HepG2 (cell line): Measurements from ENCODE around the gene PCDH10. TPM values are rescaled to one million over a fixed set of nuclear protein-coding genes. Genes with fewer than 3 reads are reported as not detected.

Source experiments
- ATAC-seq: fragments of 200-7000 bp; cut with Tn5 transposase; 3 replicates; pipeline ENCODE4 v1.9.1; 2020; ENCODE audit warnings: mild to moderate bottlenecking, moderate library complexity
- BruUV-seq: library from RNA; stranded (reverse); fragments of 400-500 nt; replicated peaks from 2 replicates; lab custom pipeline; 2021; lab: Mats Ljungman, UMichigan
- CTCF ChIA-PET: fragments of 300-600 bp; formaldehyde crosslinking; extraction: SDS; loops from one replicate; lab custom pipeline; 2021; ENCODE audit warnings: low total read pairs, inconsistent platforms, low intra/inter-chr PET ratio; lab: Yijun Ruan, JAX
- POLR2A ChIA-PET: fragments of 350-600 bp; sonication (Branson Sonifier 250); formaldehyde crosslinking; loops from one replicate; lab custom pipeline; 2020; ENCODE audit warnings: antibody characterized with exemption, inconsistent platforms; lab: Yijun Ruan, JAX
- DNase-seq: peaks from one replicate; pipeline ENCODE4 v3.0.0-alpha.2; 2015; ENCODE audit warnings: low spot score
- FAIRE-seq: peaks from 3 replicates; lab custom pipeline; 2011; peaks lifted over from hg19 to GRCh38; lab: Jason Lieb, UNC
- H2AFZ ChIP-seq: one replicate; pipeline ENCODE4 v1.6.1; 2011; ENCODE audit warnings: low read length, inconsistent platforms
- H3K27ac ChIP-seq: fragments of 300-600 bp; 3 replicates; pipeline ENCODE4 v1.8.0; 2011; ENCODE audit warnings: mixed run types, mild to moderate bottlenecking, mixed read lengths, low read length, inconsistent platforms; ENCODE audit not compliant: insufficient read depth; ENCODE audit errors: extremely low read length
- H3K27me3 ChIP-seq, 2 experiments: fragments of 200-600 bp in 1 of 2; 2 replicates in 1 of 2; 3 replicates in 1 of 2; pipeline versions ENCODE4 v1.6.0 to v1.8.0; 2011; ENCODE audit warnings: low read length in 2 of 2, mild to moderate bottlenecking in 2 of 2, moderate library complexity in 2 of 2, inconsistent platforms in 1 of 2; ENCODE audit not compliant: insufficient read depth in 2 of 2, control insufficient read depth in 1 of 2
- H3K36me3 ChIP-seq, 2 experiments: fragments of 200-600 bp in 1 of 2; replicated peaks in 1 of 2; 2 replicates in 1 of 2; 3 replicates in 1 of 2; pipeline versions ENCODE4 v1.5.1 to v1.8.0; 2011; ENCODE audit warnings: low read length in 2 of 2, inconsistent platforms in 1 of 2; ENCODE audit not compliant: insufficient read depth in 2 of 2, control insufficient read depth in 1 of 2
- H3K4me1 ChIP-seq: 2 replicates; pipeline ENCODE4 v1.5.1; 2012; ENCODE audit warnings: low read length, inconsistent platforms; ENCODE audit not compliant: insufficient read depth
- H3K4me2 ChIP-seq: 2 replicates; pipeline ENCODE4 v1.6.0; 2011; ENCODE audit warnings: low read depth, low read length, inconsistent platforms
- H3K4me3 ChIP-seq, 3 experiments: fragments of 200-600 bp in 1 of 3; sonication (generic), shearing (Covaris generic) in 1 of 3; replicated peaks in 1 of 3; 2 replicates each; pipeline ENCODE4 v1.5.1; 2011 to 2016; ENCODE audit warnings: low read length in 3 of 3, inconsistent platforms in 2 of 3, low read depth in 2 of 3, mild to moderate bottlenecking in 2 of 3, control low read depth in 1 of 3, mixed read lengths in 1 of 3; ENCODE audit not compliant: insufficient read depth in 1 of 3
- H3K79me2 ChIP-seq: one replicate; pipeline ENCODE4 v1.6.1; 2011; ENCODE audit warnings: low read length, inconsistent platforms; ENCODE audit not compliant: insufficient read depth
- H3K9ac ChIP-seq: 2 replicates; pipeline ENCODE4 v1.6.0; 2011; ENCODE audit warnings: mild to moderate bottlenecking, low read depth, low read length, inconsistent platforms; ENCODE audit not compliant: insufficient read depth
- H3K9me3 ChIP-seq: 2 replicates; pipeline ENCODE4 v1.5.1; 2012; ENCODE audit warnings: mild to moderate bottlenecking, low read length
- H4K20me1 ChIP-seq: 2 replicates; pipeline ENCODE4 v1.6.0; 2011; ENCODE audit warnings: inconsistent platforms, mild to moderate bottlenecking, low read length, moderate library complexity; ENCODE audit not compliant: insufficient read depth
- ADNP ChIP-seq: sonication (generic); formaldehyde crosslinking; IDR thresholded peaks from 2 replicates; pipeline ENCODE4 v1.4.0; 2020; ENCODE audit warnings: missing genetic modification reagents
- ARID3A ChIP-seq: IDR thresholded peaks from 2 replicates; pipeline ENCODE4 v1.6.1; 2012; ENCODE audit warnings: low read depth, low read length, improper control_type of control experiment
- FLYWCH1 ChIP-seq: sonication (generic); formaldehyde crosslinking; IDR thresholded peaks from 2 replicates; pipeline ENCODE4 v1.8.1; 2023; ENCODE audit warnings: mild to moderate bottlenecking, missing genetic modification reagents
- JARID2 ChIP-seq: sonication (generic); formaldehyde crosslinking; IDR thresholded peaks from 2 replicates; pipeline ENCODE4 v1.8.1; 2023; ENCODE audit warnings: missing genetic modification reagents, inconsistent platforms; ENCODE audit not compliant: insufficient replicate concordance
- KDM1A ChIP-seq: IDR thresholded peaks from 2 replicates; pipeline ENCODE4 v1.6.1; 2016; ENCODE audit warnings: missing compliant biosample characterization
- KDM5A ChIP-seq: fragments of 200-600 bp; sonication (generic); IDR thresholded peaks from 2 replicates; pipeline ENCODE4 v1.7.0; 2018; ENCODE audit warnings: antibody characterized with exemption, mild to moderate bottlenecking, low read length, borderline replicate concordance
- ONECUT2 ChIP-seq: sonication (generic); formaldehyde crosslinking; IDR thresholded peaks from 2 replicates; pipeline ENCODE4 v1.4.0; 2020; ENCODE audit warnings: missing genetic modification reagents
- PAX8 ChIP-seq: sonication (generic); formaldehyde crosslinking; IDR thresholded peaks from 2 replicates; pipeline ENCODE4 v1.8.0; 2022; ENCODE audit warnings: mild to moderate bottlenecking, missing genetic modification reagents, borderline replicate concordance
- POLR2G ChIP-seq: fragments of 200-400 bp; formaldehyde crosslinking; IDR thresholded peaks from 2 replicates; pipeline ENCODE4 v1.6.1; 2018; ENCODE audit warnings: mild to moderate bottlenecking, low read depth, low read length, moderate library complexity
- ZKSCAN5 ChIP-seq: sonication (generic); formaldehyde crosslinking; IDR thresholded peaks from 2 replicates; pipeline ENCODE4 v1.5.1; 2020; ENCODE audit warnings: mild to moderate bottlenecking, missing genetic modification reagents
- ZNF512B ChIP-seq: sonication (generic); formaldehyde crosslinking; IDR thresholded peaks from 2 replicates; pipeline ENCODE4 v1.5.1; 2020; ENCODE audit warnings: missing genetic modification reagents, mild to moderate bottlenecking, borderline replicate concordance
- ZNF576 ChIP-seq: sonication (generic); formaldehyde crosslinking; IDR thresholded peaks from 2 replicates; pipeline ENCODE4 v1.4.0; 2020; ENCODE audit warnings: mild to moderate bottlenecking, missing genetic modification reagents
- ZNF605 ChIP-seq: sonication (generic); formaldehyde crosslinking; IDR thresholded peaks from 2 replicates; pipeline ENCODE4 v1.8.0; 2022; ENCODE audit warnings: mild to moderate bottlenecking, missing genetic modification reagents
- ZNF839 ChIP-seq: sonication (generic); formaldehyde crosslinking; IDR thresholded peaks from 2 replicates; pipeline ENCODE4 v1.4.0; 2020; ENCODE audit warnings: missing genetic modification reagents, mild to moderate bottlenecking, borderline replicate concordance
- WGBS: methylation state at CpG from one replicate; pipeline ENCODE4 v1.1.6; 2017; ENCODE audit warnings: low lambda C conversion rate; 5-methylcytosine and 5-hydroxymethylcytosine counted together
- in situ Hi-C: cut with HindIII; loops from 2 replicates; pipeline ENCODE4 v1.10.0; 2017; ENCODE audit warnings: low pct_unique_long_range_greater_than_20kb; ENCODE audit not compliant: extremely low pct_ligation_motif_present
- intact Hi-C: fragments of 100-400 bp; cut with micrococcal nuclease; formaldehyde crosslinking; loops from one replicate; pipeline ENCODE4 v1.10.0; 2022; ENCODE audit not compliant: unreplicated experiment
- polyA plus RNA-seq, 8 experiments: library from polyadenylated mRNA; depleted of rRNA in 3 of 8; stranded (reverse) in 7 of 8; unstranded in 1 of 8; fragments of >200 nt; fragmentation: Illumina TruSeq in 4 of 8; extraction: Trizol in 4 of 8; gene quantifications; 2 replicates each; pipeline versions ENCODE4 v1.2.1 to v1.2.3, GENCODE V29; 2011 to 2016; ENCODE audit warnings: low read depth in 4 of 8, missing spikeins in 1 of 8, mixed read lengths in 1 of 8; ENCODE audit not compliant: insufficient read depth in 1 of 8
- total RNA-seq, 5 experiments: library from RNA; depleted of rRNA; stranded (reverse); fragments of >200 nt; fragmentation: Illumina TruSeq; extraction: Trizol; gene quantifications; 2 replicates each; pipeline ENCODE4 v1.2.3, GENCODE V29; 2016; ENCODE audit warnings: low read depth in 1 of 5
- TF ChIP-seq, protein P1 (sequence below): sonication (generic); formaldehyde crosslinking; IDR thresholded peaks from 2 replicates; pipeline ENCODE4 v1.5.1; 2020; ENCODE audit warnings: mild to moderate bottlenecking, missing genetic modification reagents, moderate library complexity

Gene PCDH10
- total and polyA plus RNA-seq, 2 of the 13 experiments (the other 11 are each of a cell fraction or from before 2014, with no cell fraction given) = not detected

GRCh38 chr4:133157460-133158160 lies 8.5 kb downstream of the PCDH10 start:
- no peak for ATAC-seq
- Histone ChIP-seq H3K4me1 (no peaks in the 10 kb centered on the region), H4K20me1 (no peaks in the 10 kb centered on the region), H3K36me3 (no peaks in the 10 kb centered on the region), H3K27me3 (no peaks in the 10 kb centered on the region; a peak in 2 of 5 replicates), H3K9me3 (no peaks in the 10 kb centered on the region), H3K4me2 (no peak overlapping the region), H3K4me3 (no peak overlapping the region), H3K9ac (no peak overlapping the region), H3K27ac (no peak overlapping the region), H2AFZ (no peak overlapping the region), H3K79me2 (no peaks in the 10 kb centered on the region)
- BruUV-seq = no TSS peak
- in situ Hi-C loops = no loop called here
- intact Hi-C loops = loop anchor here (10.0 kb wide), 1 partner anchor 917 kb away; no protein-coding TSS in a partner anchor
- no peak for DNase-seq
- 0% methylated on average over 5 of the region's 5 CpGs for WGBS
- no peak for FAIRE-seq
- ChIA-PET CTCF (no interaction called here), POLR2A (no interaction called here)
- no peak for TF ChIP-seq ONECUT2
- no peak for TF ChIP-seq ZNF839
- no peak for TF ChIP-seq KDM5A
- no peak for TF ChIP-seq POLR2G
- no peak for TF ChIP-seq FLYWCH1 (CRISPR knock-in tag)
- no peak for TF ChIP-seq KDM1A (CRISPR knock-in tag)
- no peak for TF ChIP-seq ZKSCAN5 (CRISPR knock-in tag)
- no peak for TF ChIP-seq PAX8 (CRISPR knock-in tag)
- no peak for TF ChIP-seq ZNF605 (CRISPR knock-in tag)
- no peak for TF ChIP-seq ZNF576 (CRISPR knock-in tag)
- TF ChIP-seq ADNP (CRISPR knock-in tag) = no peak
- no peak for TF ChIP-seq ARID3A
- no peak for TF ChIP-seq JARID2
- TF ChIP-seq, protein P1, sequence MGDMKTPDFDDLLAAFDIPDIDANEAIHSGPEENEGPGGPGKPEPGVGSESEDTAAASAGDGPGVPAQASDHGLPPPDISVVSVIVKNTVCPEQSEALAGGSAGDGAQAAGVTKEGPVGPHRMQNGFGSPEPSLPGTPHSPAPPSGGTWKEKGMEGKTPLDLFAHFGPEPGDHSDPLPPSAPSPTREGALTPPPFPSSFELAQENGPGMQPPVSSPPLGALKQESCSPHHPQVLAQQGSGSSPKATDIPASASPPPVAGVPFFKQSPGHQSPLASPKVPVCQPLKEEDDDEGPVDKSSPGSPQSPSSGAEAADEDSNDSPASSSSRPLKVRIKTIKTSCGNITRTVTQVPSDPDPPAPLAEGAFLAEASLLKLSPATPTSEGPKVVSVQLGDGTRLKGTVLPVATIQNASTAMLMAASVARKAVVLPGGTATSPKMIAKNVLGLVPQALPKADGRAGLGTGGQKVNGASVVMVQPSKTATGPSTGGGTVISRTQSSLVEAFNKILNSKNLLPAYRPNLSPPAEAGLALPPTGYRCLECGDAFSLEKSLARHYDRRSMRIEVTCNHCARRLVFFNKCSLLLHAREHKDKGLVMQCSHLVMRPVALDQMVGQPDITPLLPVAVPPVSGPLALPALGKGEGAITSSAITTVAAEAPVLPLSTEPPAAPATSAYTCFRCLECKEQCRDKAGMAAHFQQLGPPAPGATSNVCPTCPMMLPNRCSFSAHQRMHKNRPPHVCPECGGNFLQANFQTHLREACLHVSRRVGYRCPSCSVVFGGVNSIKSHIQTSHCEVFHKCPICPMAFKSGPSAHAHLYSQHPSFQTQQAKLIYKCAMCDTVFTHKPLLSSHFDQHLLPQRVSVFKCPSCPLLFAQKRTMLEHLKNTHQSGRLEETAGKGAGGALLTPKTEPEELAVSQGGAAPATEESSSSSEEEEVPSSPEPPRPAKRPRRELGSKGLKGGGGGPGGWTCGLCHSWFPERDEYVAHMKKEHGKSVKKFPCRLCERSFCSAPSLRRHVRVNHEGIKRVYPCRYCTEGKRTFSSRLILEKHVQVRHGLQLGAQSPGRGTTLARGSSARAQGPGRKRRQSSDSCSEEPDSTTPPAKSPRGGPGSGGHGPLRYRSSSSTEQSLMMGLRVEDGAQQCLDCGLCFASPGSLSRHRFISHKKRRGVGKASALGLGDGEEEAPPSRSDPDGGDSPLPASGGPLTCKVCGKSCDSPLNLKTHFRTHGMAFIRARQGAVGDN = no peak
- no peak for TF ChIP-seq ZNF512B (CRISPR knock-in tag)
